GM12878 (cell line): ENCODE measurements around the gene ZSWIM2. TPM values are rescaled to one million over a fixed set of nuclear protein-coding genes. Genes with fewer than 3 reads are reported as not detected.

Source experiments
- ATAC-seq: fragments of 200-7000 bp; cut with Tn5 transposase; 3 replicates; pipeline ENCODE4 v1.9.1; 2020; ENCODE audit warnings: mild to moderate bottlenecking, moderate library complexity
- BruUV-seq: library from RNA; stranded (reverse); fragments of 400-500 nt; replicated peaks from 2 replicates; lab custom pipeline; 2021; lab: Mats Ljungman, UMichigan
- CTCF ChIA-PET: fragments of 300-600 bp; sonication (Branson Sonifier 250); formaldehyde crosslinking; extraction: SDS; loops from one replicate; lab custom pipeline; 2021; ENCODE audit warnings: inconsistent platforms; lab: Yijun Ruan, JAX
- POLR2A ChIA-PET: fragments of 350-600 bp; formaldehyde crosslinking; extraction: SDS; loops from one replicate; lab custom pipeline; 2021; ENCODE audit warnings: inconsistent platforms; lab: Charles Lee
- RAD21 ChIA-PET: fragments of 300-600 bp; sonication (Branson Sonifier 250); formaldehyde crosslinking; loops from one replicate; lab custom pipeline; 2023; ENCODE audit warnings: antibody characterized with exemption; ENCODE audit not compliant: unreplicated experiment; lab: Charles Lee
- SMC1A ChIA-PET: fragments of 300-600 bp; sonication (Branson Sonifier 250); formaldehyde crosslinking; loops from one replicate; lab custom pipeline; 2023; ENCODE audit not compliant: unreplicated experiment, uncharacterized antibody; lab: Charles Lee
- DNase-seq: peaks from one replicate; pipeline ENCODE4 v3.0.0-alpha.2; 2011; ENCODE audit warnings: low read depth, low spot score
- FAIRE-seq: peaks from 3 replicates; lab custom pipeline; 2011; peaks lifted over from hg19 to GRCh38; lab: Jason Lieb, UNC
- H2AFZ ChIP-seq: 2 replicates; pipeline ENCODE4 v1.6.0; 2011; ENCODE audit warnings: low read depth, low read length, control low read depth; ENCODE audit not compliant: control insufficient read depth
- H3K27ac ChIP-seq: 2 replicates; pipeline ENCODE4 v1.5.1; 2011; ENCODE audit warnings: control low read depth; ENCODE audit not compliant: control insufficient read depth, insufficient read depth
- H3K27me3 ChIP-seq, 2 experiments: replicated peaks in 1 of 2; 2 replicates each; pipeline versions ENCODE4 v1.6.0 to v1.6.1; 2011; ENCODE audit warnings: low read length in 1 of 2; ENCODE audit not compliant: control insufficient read depth in 2 of 2, insufficient read depth in 2 of 2
- H3K36me3 ChIP-seq, 2 experiments: 2 replicates each; pipeline ENCODE4 v1.5.1; 2011; ENCODE audit warnings: low read length in 1 of 2; ENCODE audit not compliant: control insufficient read depth in 2 of 2, insufficient read depth in 2 of 2
- H3K4me1 ChIP-seq: 2 replicates; pipeline ENCODE4 v1.6.1; 2011; ENCODE audit warnings: mild to moderate bottlenecking, low read length, moderate library complexity, mixed read lengths; ENCODE audit not compliant: control insufficient read depth, insufficient read depth
- H3K4me2 ChIP-seq: 2 replicates; pipeline ENCODE4 v1.6.0; 2011; ENCODE audit warnings: control low read depth; ENCODE audit not compliant: control insufficient read depth, insufficient read depth
- H3K4me3 ChIP-seq: fragments of 200-600 bp; sonication (generic); 2 replicates; pipeline ENCODE4 v1.5.1; 2016
- H3K79me2 ChIP-seq: 2 replicates; pipeline ENCODE4 v1.6.0; 2011; ENCODE audit warnings: low read length; ENCODE audit not compliant: control insufficient read depth, insufficient read depth
- H3K9ac ChIP-seq: 2 replicates; pipeline ENCODE4 v1.8.0; 2011; ENCODE audit warnings: low read length, control low read depth, mixed read lengths; ENCODE audit not compliant: control insufficient read depth, insufficient read depth
- H3K9me3 ChIP-seq: replicated peaks from 3 replicates; pipeline ENCODE4 v1.5.1; 2011; ENCODE audit warnings: mild to moderate bottlenecking, low read length; ENCODE audit not compliant: control insufficient read depth, insufficient read depth
- H4K20me1 ChIP-seq: 2 replicates; pipeline ENCODE4 v1.6.0; 2011; ENCODE audit not compliant: control insufficient read depth, insufficient read depth
- ASH2L ChIP-seq: fragments of 300-600, 200-600 bp; sonication (generic); IDR thresholded peaks from 2 replicates; pipeline ENCODE4 v1.6.1; 2017; ENCODE audit warnings: low read depth, mild to moderate bottlenecking, borderline replicate concordance
- EED ChIP-seq: sonication (generic); IDR thresholded peaks from 2 replicates; pipeline ENCODE4 v1.6.1; 2016; ENCODE audit warnings: antibody characterized with exemption, low read depth
- FOS ChIP-seq: IDR thresholded peaks from 3 replicates; pipeline ENCODE4 v1.6.1; 2011; ENCODE audit warnings: borderline replicate concordance; ENCODE audit not compliant: insufficient read length; ENCODE audit errors: extremely low read depth
- HCFC1 ChIP-seq: fragments of 150-350 bp; IDR thresholded peaks from 2 replicates; pipeline ENCODE4 v1.6.1; 2014; ENCODE audit warnings: low read length
- IKZF1 ChIP-seq: fragments of 450-650 bp; conservative IDR thresholded peaks from 2 replicates; pipeline ENCODE4 v1.6.1; 2017; ENCODE audit warnings: antibody characterized with exemption, mild to moderate bottlenecking
- KLF5 ChIP-seq: fragments of 450-650 bp; IDR thresholded peaks from 2 replicates; pipeline ENCODE4 v1.6.1; 2014; ENCODE audit warnings: mild to moderate bottlenecking; ENCODE audit not compliant: partially characterized antibody
- MEF2A ChIP-seq: IDR thresholded peaks from 2 replicates; pipeline ENCODE4 v1.6.1; 2011; ENCODE audit warnings: low read depth, mild to moderate bottlenecking, low read length, moderate library complexity; ENCODE audit not compliant: insufficient read depth
- SMAD5 ChIP-seq: IDR thresholded peaks from 2 replicates; pipeline ENCODE4 v1.6.1; 2016; ENCODE audit warnings: antibody characterized with exemption, low read depth
- TCF12 ChIP-seq: IDR thresholded peaks from 2 replicates; pipeline ENCODE4 v1.6.1; 2011; ENCODE audit warnings: low read depth, mild to moderate bottlenecking, low read length
- ZNF217 ChIP-seq: fragments of 450-650 bp; IDR thresholded peaks from 2 replicates; pipeline ENCODE4 v1.6.1; 2017; ENCODE audit warnings: antibody characterized with exemption, mild to moderate bottlenecking
- WGBS: methylation state at CpG from one replicate; pipeline ENCODE4 v1.1.6; 2016; ENCODE audit warnings: low lambda C conversion rate; ENCODE audit not compliant: insufficient replicate concordance, insufficient coverage; ENCODE audit errors: missing lambda C conversion rate; 5-methylcytosine and 5-hydroxymethylcytosine counted together
- in situ Hi-C: fragments of 300-500 bp; cut with MboI; formaldehyde crosslinking; loops from 9 replicates; pipeline ENCODE4 v1.14.3; 2018; ENCODE audit warnings: mixed read lengths
- intact Hi-C: fragments of 100-400 bp; cut with micrococcal nuclease; formaldehyde crosslinking; loops from one replicate; pipeline ENCODE4 v1.14.2; 2022; ENCODE audit not compliant: unreplicated experiment
- polyA plus RNA-seq, 11 experiments: library from polyadenylated mRNA; depleted of rRNA in 4 of 11; unstranded in 6 of 11; stranded (reverse) in 5 of 11; fragments of >200 nt; fragmentation: Nextera tagmentation in 4 of 11; fragmentation: Illumina TruSeq in 1 of 11; extraction: Ambion mirVana in 4 of 11; extraction: Trizol in 1 of 11; gene quantifications; 1 replicate in 1 of 11; 2 replicates in 10 of 11; pipeline versions ENCODE4 v1.2.1 to v1.2.3, GENCODE V29; 2011 to 2016; ENCODE audit warnings: inconsistent platforms in 2 of 11, missing spikeins in 2 of 11, low read depth in 1 of 11
- total RNA-seq, 4 experiments: library from RNA; depleted of rRNA in 3 of 4; stranded (reverse); fragments of >200 nt in 3 of 4; fragmentation: Illumina TruSeq in 1 of 4; extraction: Trizol in 1 of 4; gene quantifications; 2 replicates each; pipeline versions ENCODE4 v1.2.1 to v1.2.3, GENCODE V29; 2013 to 2021
- TF ChIP-seq, protein P1 (sequence below): fragments of 450-650 bp; IDR thresholded peaks from 2 replicates; pipeline ENCODE4 v1.6.1; 2018; ENCODE audit warnings: borderline replicate concordance, mild to moderate bottlenecking; ENCODE audit not compliant: partially characterized antibody
- TF ChIP-seq, protein P2 (sequence below): fragments of 450-650 bp; conservative IDR thresholded peaks from 2 replicates; pipeline ENCODE4 v1.6.1; 2017; ENCODE audit warnings: mild to moderate bottlenecking, moderate library complexity
- TF ChIP-seq, protein P3 (sequence below): fragments of 450-650 bp; formaldehyde crosslinking; IDR thresholded peaks from 2 replicates; pipeline ENCODE4 v1.4.0; 2020; ENCODE audit warnings: mild to moderate bottlenecking, moderate library complexity

The ZSWIM2 gene
- total and polyA plus RNA-seq, 10 of the 15 experiments (the other 5 are each of a cell fraction or from before 2014, with no cell fraction given), result not detected

DNA sequence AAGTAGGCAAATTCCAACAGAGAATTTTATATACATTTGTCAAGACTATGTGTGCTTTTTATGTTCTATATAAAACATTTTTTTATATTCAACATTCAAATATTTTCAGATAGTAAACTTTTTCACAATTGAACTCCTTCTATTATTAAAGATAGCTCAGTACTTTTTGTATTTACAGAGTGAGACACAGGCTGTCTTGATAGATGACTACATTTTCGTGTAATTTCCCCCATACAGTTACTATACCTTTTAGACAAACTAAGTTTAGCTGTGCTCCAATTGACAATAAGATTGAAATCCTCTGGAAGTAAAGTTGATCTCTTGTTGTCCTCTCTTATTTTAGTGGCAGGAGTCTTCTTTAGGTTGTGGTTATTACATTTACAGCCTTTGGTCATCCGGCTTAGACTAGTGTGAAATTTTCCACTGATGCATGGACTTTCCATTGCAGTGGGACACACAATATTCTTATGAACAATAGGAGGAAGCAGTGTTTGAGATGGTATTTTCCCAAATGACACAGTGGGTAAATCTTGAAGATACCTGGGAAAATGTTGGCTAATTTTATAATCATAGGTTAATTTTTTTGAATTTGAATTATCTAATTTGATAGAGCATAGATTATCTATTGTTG is 21.0 kb downstream of the ZSWIM2 start:
- no peaks in the 10 kb centered on the region for H3K9me3 ChIP-seq
- H3K27ac ChIP-seq, result no peak overlapping the region
- ChIA-PET POLR2A (no interaction called here), CTCF (interaction anchor here (1.1 to 1.3 kb wide), 2 partner anchors 11 to 58 kb away, joined by 3 read pairs; no protein-coding TSS in a partner anchor), SMC1A (no interaction called here), RAD21 (interaction anchor here (1.0 kb wide), 1 partner anchor 56 kb away, joined by 3 read pairs; no protein-coding TSS in a partner anchor)
- no peak for DNase-seq
- no peaks in the 10 kb centered on the region for H3K79me2 ChIP-seq
- H3K4me3 ChIP-seq, result no peak overlapping the region
- in situ Hi-C loops, result no loop called here
- H3K27me3 ChIP-seq, result no peaks in the 10 kb centered on the region
- no peak for FAIRE-seq
- no peak overlapping the region for H3K4me2 ChIP-seq
- no peak overlapping the region for H3K9ac ChIP-seq
- WGBS, result 2% methylated on average over 2 of the region's 2 CpGs
- BruUV-seq, result no TSS peak
- ATAC-seq, result peak; percentile 40
- no peaks in the 10 kb centered on the region for H3K4me1 ChIP-seq
- no peaks in the 10 kb centered on the region for H4K20me1 ChIP-seq
- no peaks in the 10 kb centered on the region for H3K36me3 ChIP-seq
- intact Hi-C loops, result no loop called here
- H2AFZ ChIP-seq, result no peak overlapping the region
- TF ChIP-seq KLF5 (no peak), IKZF1 (no peak), ASH2L (no peak), HCFC1 (no peak), TCF12 (no peak), EED (no peak), SMAD5 (no peak), ZNF217 (no peak), FOS (no peak), MEF2A (no peak)
- TF ChIP-seq, protein P1, sequence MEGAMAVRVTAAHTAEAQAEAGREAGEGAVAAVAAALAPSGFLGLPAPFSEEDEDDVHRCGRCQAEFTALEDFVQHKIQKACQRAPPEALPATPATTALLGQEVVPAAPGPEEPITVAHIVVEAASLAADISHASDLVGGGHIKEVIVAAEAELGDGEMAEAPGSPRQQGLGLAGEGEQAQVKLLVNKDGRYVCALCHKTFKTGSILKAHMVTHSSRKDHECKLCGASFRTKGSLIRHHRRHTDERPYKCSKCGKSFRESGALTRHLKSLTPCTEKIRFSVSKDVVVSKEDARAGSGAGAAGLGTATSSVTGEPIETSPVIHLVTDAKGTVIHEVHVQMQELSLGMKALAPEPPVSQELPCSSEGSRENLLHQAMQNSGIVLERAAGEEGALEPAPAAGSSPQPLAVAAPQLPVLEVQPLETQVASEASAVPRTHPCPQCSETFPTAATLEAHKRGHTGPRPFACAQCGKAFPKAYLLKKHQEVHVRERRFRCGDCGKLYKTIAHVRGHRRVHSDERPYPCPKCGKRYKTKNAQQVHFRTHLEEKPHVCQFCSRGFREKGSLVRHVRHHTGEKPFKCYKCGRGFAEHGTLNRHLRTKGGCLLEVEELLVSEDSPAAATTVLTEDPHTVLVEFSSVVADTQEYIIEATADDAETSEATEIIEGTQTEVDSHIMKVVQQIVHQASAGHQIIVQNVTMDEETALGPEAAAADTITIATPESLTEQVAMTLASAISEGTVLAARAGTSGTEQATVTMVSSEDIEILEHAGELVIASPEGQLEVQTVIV, result no peak
- TF ChIP-seq, protein P2, sequence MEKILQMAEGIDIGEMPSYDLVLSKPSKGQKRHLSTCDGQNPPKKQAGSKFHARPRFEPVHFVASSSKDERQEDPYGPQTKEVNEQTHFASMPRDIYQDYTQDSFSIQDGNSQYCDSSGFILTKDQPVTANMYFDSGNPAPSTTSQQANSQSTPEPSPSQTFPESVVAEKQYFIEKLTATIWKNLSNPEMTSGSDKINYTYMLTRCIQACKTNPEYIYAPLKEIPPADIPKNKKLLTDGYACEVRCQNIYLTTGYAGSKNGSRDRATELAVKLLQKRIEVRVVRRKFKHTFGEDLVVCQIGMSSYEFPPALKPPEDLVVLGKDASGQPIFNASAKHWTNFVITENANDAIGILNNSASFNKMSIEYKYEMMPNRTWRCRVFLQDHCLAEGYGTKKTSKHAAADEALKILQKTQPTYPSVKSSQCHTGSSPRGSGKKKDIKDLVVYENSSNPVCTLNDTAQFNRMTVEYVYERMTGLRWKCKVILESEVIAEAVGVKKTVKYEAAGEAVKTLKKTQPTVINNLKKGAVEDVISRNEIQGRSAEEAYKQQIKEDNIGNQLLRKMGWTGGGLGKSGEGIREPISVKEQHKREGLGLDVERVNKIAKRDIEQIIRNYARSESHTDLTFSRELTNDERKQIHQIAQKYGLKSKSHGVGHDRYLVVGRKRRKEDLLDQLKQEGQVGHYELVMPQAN, result no peak
- TF ChIP-seq, protein P3, sequence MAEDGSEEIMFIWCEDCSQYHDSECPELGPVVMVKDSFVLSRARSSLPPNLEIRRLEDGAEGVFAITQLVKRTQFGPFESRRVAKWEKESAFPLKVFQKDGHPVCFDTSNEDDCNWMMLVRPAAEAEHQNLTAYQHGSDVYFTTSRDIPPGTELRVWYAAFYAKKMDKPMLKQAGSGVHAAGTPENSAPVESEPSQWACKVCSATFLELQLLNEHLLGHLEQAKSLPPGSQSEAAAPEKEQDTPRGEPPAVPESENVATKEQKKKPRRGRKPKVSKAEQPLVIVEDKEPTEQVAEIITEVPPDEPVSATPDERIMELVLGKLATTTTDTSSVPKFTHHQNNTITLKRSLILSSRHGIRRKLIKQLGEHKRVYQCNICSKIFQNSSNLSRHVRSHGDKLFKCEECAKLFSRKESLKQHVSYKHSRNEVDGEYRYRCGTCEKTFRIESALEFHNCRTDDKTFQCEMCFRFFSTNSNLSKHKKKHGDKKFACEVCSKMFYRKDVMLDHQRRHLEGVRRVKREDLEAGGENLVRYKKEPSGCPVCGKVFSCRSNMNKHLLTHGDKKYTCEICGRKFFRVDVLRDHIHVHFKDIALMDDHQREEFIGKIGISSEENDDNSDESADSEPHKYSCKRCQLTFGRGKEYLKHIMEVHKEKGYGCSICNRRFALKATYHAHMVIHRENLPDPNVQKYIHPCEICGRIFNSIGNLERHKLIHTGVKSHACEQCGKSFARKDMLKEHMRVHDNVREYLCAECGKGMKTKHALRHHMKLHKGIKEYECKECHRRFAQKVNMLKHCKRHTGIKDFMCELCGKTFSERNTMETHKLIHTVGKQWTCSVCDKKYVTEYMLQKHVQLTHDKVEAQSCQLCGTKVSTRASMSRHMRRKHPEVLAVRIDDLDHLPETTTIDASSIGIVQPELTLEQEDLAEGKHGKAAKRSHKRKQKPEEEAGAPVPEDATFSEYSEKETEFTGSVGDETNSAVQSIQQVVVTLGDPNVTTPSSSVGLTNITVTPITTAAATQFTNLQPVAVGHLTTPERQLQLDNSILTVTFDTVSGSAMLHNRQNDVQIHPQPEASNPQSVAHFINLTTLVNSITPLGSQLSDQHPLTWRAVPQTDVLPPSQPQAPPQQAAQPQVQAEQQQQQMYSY (CRISPR knock-in tag), result no peak
